ENCODE results near the gene PHYKPL.

DNA sequence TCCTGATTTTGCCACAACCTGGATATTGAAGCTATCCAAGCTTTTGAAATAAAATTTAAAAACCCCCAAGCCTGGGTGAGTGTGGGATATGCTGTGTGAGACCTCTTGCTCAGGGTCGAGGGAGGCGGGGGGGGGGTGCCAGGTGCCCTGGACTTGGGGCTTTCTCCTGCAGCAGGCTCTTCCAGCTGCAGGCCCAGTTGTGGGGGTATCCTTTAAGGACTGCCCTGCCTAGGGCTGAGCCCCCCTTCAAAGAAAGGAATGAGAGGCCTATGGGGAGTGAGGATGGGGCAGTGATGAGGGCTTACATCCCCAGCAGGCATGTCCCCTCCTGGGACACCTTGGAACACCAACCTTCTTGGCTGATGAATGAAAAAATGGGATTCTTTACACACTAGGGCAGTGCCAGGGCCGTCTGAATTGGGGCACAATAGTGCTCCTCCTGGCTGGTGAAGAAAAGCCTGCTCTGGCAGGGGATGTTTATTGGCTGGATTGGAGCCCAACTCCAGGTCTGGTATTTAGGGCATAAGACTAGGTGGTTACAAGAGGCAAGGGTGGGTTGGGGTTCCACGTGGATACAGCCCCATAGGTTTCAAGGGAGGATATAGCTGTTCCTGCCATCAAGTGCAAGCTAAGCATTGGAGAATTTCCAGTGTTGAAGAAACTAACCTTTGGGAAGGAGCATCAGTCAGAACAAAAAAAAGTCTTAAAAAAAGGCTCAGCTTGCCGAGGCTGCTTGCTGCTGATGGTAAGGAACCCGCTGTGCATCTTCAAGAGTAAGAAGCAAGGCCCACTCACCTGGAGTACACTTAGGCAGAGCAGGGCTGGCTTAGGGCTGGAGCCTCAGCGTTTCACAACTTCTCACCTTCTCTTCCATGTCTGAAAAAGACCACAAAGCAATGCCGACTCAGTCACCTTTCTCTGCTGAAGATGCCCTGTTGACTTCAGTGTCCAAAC is 21.2 kb downstream of the PHYKPL start:
- TF ChIP-seq, protein P1, sequence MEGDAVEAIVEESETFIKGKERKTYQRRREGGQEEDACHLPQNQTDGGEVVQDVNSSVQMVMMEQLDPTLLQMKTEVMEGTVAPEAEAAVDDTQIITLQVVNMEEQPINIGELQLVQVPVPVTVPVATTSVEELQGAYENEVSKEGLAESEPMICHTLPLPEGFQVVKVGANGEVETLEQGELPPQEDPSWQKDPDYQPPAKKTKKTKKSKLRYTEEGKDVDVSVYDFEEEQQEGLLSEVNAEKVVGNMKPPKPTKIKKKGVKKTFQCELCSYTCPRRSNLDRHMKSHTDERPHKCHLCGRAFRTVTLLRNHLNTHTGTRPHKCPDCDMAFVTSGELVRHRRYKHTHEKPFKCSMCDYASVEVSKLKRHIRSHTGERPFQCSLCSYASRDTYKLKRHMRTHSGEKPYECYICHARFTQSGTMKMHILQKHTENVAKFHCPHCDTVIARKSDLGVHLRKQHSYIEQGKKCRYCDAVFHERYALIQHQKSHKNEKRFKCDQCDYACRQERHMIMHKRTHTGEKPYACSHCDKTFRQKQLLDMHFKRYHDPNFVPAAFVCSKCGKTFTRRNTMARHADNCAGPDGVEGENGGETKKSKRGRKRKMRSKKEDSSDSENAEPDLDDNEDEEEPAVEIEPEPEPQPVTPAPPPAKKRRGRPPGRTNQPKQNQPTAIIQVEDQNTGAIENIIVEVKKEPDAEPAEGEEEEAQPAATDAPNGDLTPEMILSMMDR (IDR thresholded peaks at IDR 0.05), result no peak
- no peak for TF ChIP-seq POLR2A (IDR thresholded peaks at IDR 0.05)
